HepG2 (cell line): ENCODE measurements around the gene MSI2. TPM values are rescaled to one million over a fixed set of nuclear protein-coding genes. Genes with fewer than 3 reads are reported as not detected.
A peak's percentile ranks its signal among the peaks of the same experiment; 100 is the strongest.

ENCODE experiments used
- AGO2 ChIP-seq: fragments of 200-400 bp; formaldehyde crosslinking; optimal IDR thresholded peaks from 2 replicates; pipeline ENCODE3; 2017; ENCODE audit warnings: mild to moderate bottlenecking, low read depth, low read length, moderate library complexity
- CBX5 ChIP-seq: sonication (generic); formaldehyde crosslinking; IDR thresholded peaks from 2 replicates; pipeline ENCODE4 v1.4.0; 2020; ENCODE audit warnings: missing genetic modification reagents, borderline replicate concordance
- ERF ChIP-seq: IDR thresholded peaks from 2 replicates; pipeline ENCODE4 v1.6.1; 2018; ENCODE audit warnings: missing biosample characterization, missing genetic modification reagents
- FOXO4 ChIP-seq: sonication (generic); formaldehyde crosslinking; conservative IDR thresholded peaks from 2 replicates; pipeline ENCODE4 v1.8.1; 2023; ENCODE audit warnings: missing genetic modification reagents
- JUNB ChIP-seq: sonication (generic); formaldehyde crosslinking; IDR thresholded peaks from 2 replicates; pipeline ENCODE4 v1.8.0; 2022; ENCODE audit warnings: missing genetic modification reagents, mild to moderate bottlenecking, borderline replicate concordance
- JUND ChIP-seq: sonication (generic); formaldehyde crosslinking; IDR thresholded peaks from 2 replicates; pipeline ENCODE4 v1.8.0; 2022; ENCODE audit warnings: mild to moderate bottlenecking, missing genetic modification reagents
- KAT8 ChIP-seq: IDR thresholded peaks from 2 replicates; pipeline ENCODE4 v1.6.1; 2016; ENCODE audit warnings: missing genetic modification reagents, missing compliant biosample characterization
- KDM5A ChIP-seq: fragments of 200-600 bp; sonication (generic); IDR thresholded peaks from 2 replicates; pipeline ENCODE4 v1.7.0; 2018; ENCODE audit warnings: antibody characterized with exemption, mild to moderate bottlenecking, low read length, borderline replicate concordance
- KLF9 ChIP-seq: IDR thresholded peaks from 2 replicates; pipeline ENCODE4 v1.6.1; 2016; ENCODE audit warnings: low read depth
- LCORL ChIP-seq, 2 experiments: fragments of 450-650 bp in 1 of 2; sonication (generic) in 1 of 2; formaldehyde crosslinking in 1 of 2; IDR thresholded peaks; 2 replicates each; pipeline versions ENCODE4 v1.5.0 to v1.6.1; 2017 to 2020; ENCODE audit warnings: antibody characterized with exemption in 1 of 2, missing genetic modification reagents in 1 of 2
- MAFF ChIP-seq: IDR thresholded peaks from 2 replicates; pipeline ENCODE4 v1.6.1; 2011; ENCODE audit warnings: low read depth, low read length, improper control_type of control experiment
- MIER2 ChIP-seq: IDR thresholded peaks from 2 replicates; pipeline ENCODE4 v1.6.1; 2016; ENCODE audit warnings: missing biosample characterization, missing genetic modification reagents
- NFKB2 ChIP-seq: sonication (generic); formaldehyde crosslinking; IDR thresholded peaks from 2 replicates; pipeline ENCODE4 v1.4.0; 2020; ENCODE audit warnings: missing genetic modification reagents, borderline replicate concordance
- POLR2G ChIP-seq: fragments of 200-400 bp; formaldehyde crosslinking; IDR thresholded peaks from 2 replicates; pipeline ENCODE4 v1.6.1; 2018; ENCODE audit warnings: mild to moderate bottlenecking, low read depth, low read length, moderate library complexity
- RAD51 ChIP-seq: fragments of 450-650 bp; IDR thresholded peaks from 2 replicates; pipeline ENCODE4 v1.6.1; 2016; ENCODE audit warnings: borderline replicate concordance
- SMC3 ChIP-seq: IDR thresholded peaks from 2 replicates; pipeline ENCODE4 v1.6.1; 2011; ENCODE audit warnings: low read length, improper control_type of control experiment
- ZFP90 ChIP-seq: sonication (generic); formaldehyde crosslinking; IDR thresholded peaks from 2 replicates; pipeline ENCODE4 v1.8.0; 2022; ENCODE audit warnings: missing genetic modification reagents, mild to moderate bottlenecking, inconsistent platforms, borderline replicate concordance
- ZNF251 ChIP-seq: sonication (generic); formaldehyde crosslinking; IDR thresholded peaks from 2 replicates; pipeline ENCODE4 v1.9.0; 2021; ENCODE audit warnings: mild to moderate bottlenecking, missing genetic modification reagents
- ZNF441 ChIP-seq: sonication (generic); formaldehyde crosslinking; IDR thresholded peaks from 2 replicates; pipeline ENCODE4 v1.7.0; 2021; ENCODE audit warnings: missing genetic modification reagents, borderline replicate concordance
- ZNF562 ChIP-seq: sonication (generic); formaldehyde crosslinking; IDR thresholded peaks from 2 replicates; pipeline ENCODE4 v1.8.0; 2022; ENCODE audit warnings: missing genetic modification reagents, borderline replicate concordance
- ZNF609 ChIP-seq: sonication (generic); formaldehyde crosslinking; IDR thresholded peaks from 2 replicates; pipeline ENCODE4 v1.4.0; 2020; ENCODE audit warnings: mild to moderate bottlenecking, missing genetic modification reagents, borderline replicate concordance
- ZNF639 ChIP-seq: conservative IDR thresholded peaks from 2 replicates; pipeline ENCODE4 v1.6.1; 2018; ENCODE audit warnings: missing genetic modification reagents
- ZNF737 ChIP-seq: sonication (generic); formaldehyde crosslinking; IDR thresholded peaks from 2 replicates; pipeline ENCODE4 v1.5.0; 2020; ENCODE audit warnings: missing genetic modification reagents, mild to moderate bottlenecking, borderline replicate concordance
- ZSCAN29 ChIP-seq: sonication (generic); formaldehyde crosslinking; conservative IDR thresholded peaks from 2 replicates; pipeline ENCODE4 v1.4.0; 2020; ENCODE audit warnings: mild to moderate bottlenecking, missing genetic modification reagents
- polyA plus RNA-seq, 8 experiments: library from polyadenylated mRNA; depleted of rRNA in 3 of 8; stranded (reverse) in 7 of 8; unstranded in 1 of 8; fragments of >200 nt; fragmentation: Illumina TruSeq in 4 of 8; extraction: Trizol in 4 of 8; gene quantifications; 2 replicates each; pipeline versions ENCODE4 v1.2.1 to v1.2.3, GENCODE V29; 2011 to 2016; ENCODE audit warnings: low read depth in 4 of 8, missing spikeins in 1 of 8, mixed read lengths in 1 of 8; ENCODE audit not compliant: insufficient read depth in 1 of 8
- total RNA-seq, 5 experiments: library from RNA; depleted of rRNA; stranded (reverse); fragments of >200 nt; fragmentation: Illumina TruSeq; extraction: Trizol; gene quantifications; 2 replicates each; pipeline ENCODE4 v1.2.3, GENCODE V29; 2016; ENCODE audit warnings: low read depth in 1 of 5

MSI2 gene
- total and polyA plus RNA-seq, 2 of the 13 experiments (the other 11 are each of a cell fraction or from before 2014, with no cell fraction given): 77.5 to 78.4 TPM

GRCh38 chr17:57459286-57459915 lies 203.1 kb downstream of the MSI2 start (continued):
- peak; percentile 79 for TF ChIP-seq ZNF609 (CRISPR knock-in tag)
- no peak; the same call in 1 of the 2 replicates for TF ChIP-seq CBX5 (CRISPR knock-in tag)
- TF ChIP-seq ERF (CRISPR knock-in tag): peak; percentile 95
- TF ChIP-seq ZNF441: peak; percentile 42; the same call in 1 of the 2 replicates
- no peak for TF ChIP-seq FOXO4 (CRISPR knock-in tag)
- 0 out of 2 replicates have a peak, but pooled peaks have one; percentile 23 for TF ChIP-seq KLF9 (CRISPR knock-in tag)
- no peak for TF ChIP-seq LCORL (IDR thresholded peaks at IDR 0.05)
- TF ChIP-seq LCORL (CRISPR knock-in tag; IDR thresholded peaks at IDR 0.05): peak; percentile 80
- no peak for TF ChIP-seq NFKB2 (CRISPR knock-in tag)
- peak; percentile 34; the same call in 1 of the 2 replicates for TF ChIP-seq JUND (CRISPR knock-in tag)
- TF ChIP-seq RAD51: no peak
- no peak for TF ChIP-seq ZNF562
- TF ChIP-seq SMC3: peak; percentile 83
- no peak for TF ChIP-seq ZNF251 (CRISPR knock-in tag)
- TF ChIP-seq MAFF: no peak
- no peak for TF ChIP-seq JUNB
- no peak; the same call in 1 of the 2 replicates for TF ChIP-seq MIER2 (CRISPR knock-in tag)
- 0 out of 2 replicates have a peak, but pooled peaks have one; percentile 59 for TF ChIP-seq ZNF639 (CRISPR knock-in tag)
- no peak for TF ChIP-seq KDM5A
- TF ChIP-seq ZNF737 (CRISPR knock-in tag): no peak
- TF ChIP-seq ZFP90 (CRISPR knock-in tag): peak; percentile 45; the same call in 1 of the 2 replicates
- TF ChIP-seq POLR2G: no peak
- no peak for TF ChIP-seq AGO2
- no peak; the same call in 1 of the 2 replicates for TF ChIP-seq ZSCAN29 (CRISPR knock-in tag)
- TF ChIP-seq KAT8 (CRISPR knock-in tag): peak; percentile 81; the same call in 1 of the 2 replicates
